Smooth muscle cell (in vitro differentiated cells): ENCODE measurements around the gene NOTCH3. TPM values are rescaled to one million over a fixed set of nuclear protein-coding genes. Genes with fewer than 3 reads are reported as not detected.

Experiments used
- microRNA-seq: library from miRNA; unstranded; fragments of <30 nt; microRNA quantifications from one replicate; pipeline ENCODE4, GENCODE V29; 2016; ENCODE audit warnings: borderline number of aligned reads
- polyA plus RNA-seq: library from polyadenylated mRNA; unstranded; fragments of >200 nt; fragmentation: Nextera tagmentation; extraction: Ambion mirVana; gene quantifications from 2 replicates; pipeline ENCODE4 v1.2.1, GENCODE V29; 2016
- small RNA-seq: library from RNA; depleted of rRNA; stranded (forward); fragments of <200 nt; gene quantifications from one replicate; pipeline ENCODE3, GENCODE V24; 2014
- total RNA-seq: library from RNA; depleted of rRNA; stranded (reverse); fragments of >200 nt; gene quantifications from 2 replicates; pipeline ENCODE4 v1.2.3, GENCODE V29; 2014

NOTCH3 gene
- total and polyA plus RNA-seq, 2 experiments from 2014 or later: 72.0 to 92.5 TPM

Small RNA genes lying within 50 kb of the gene (microRNA-seq; reads per million reads assigned to microRNA genes)
- 6.4 reads per million, percentile 4 among the genes with 10 or more reads in this experiment for gene MIR6795

Small RNA genes lying within 50 kb of the gene (small RNA-seq; reads per million reads assigned to genes)
- not detected for gene MIR6795
- gene RNU6-782P: not detected

Other genes starting within 250 kb of the NOTCH3 start
- gene SLC1A6, start 221.1 kb downstream of the NOTCH3 start, total RNA-seq: 16.2 and 20.9 TPM in 2 replicates
- gene SLC1A6, start 221.1 kb downstream of the NOTCH3 start, polyA plus RNA-seq: 2.4 and 35.9 TPM in 2 replicates
- not detected in 2 replicates for gene CASP14, start 151.5 kb downstream of the NOTCH3 start, total RNA-seq
- gene CASP14, start 151.5 kb downstream of the NOTCH3 start, polyA plus RNA-seq: not detected in 2 replicates
- not detected in 2 replicates for gene OR1I1, start 118.8 kb downstream of the NOTCH3 start, total RNA-seq
- gene OR1I1, start 118.8 kb downstream of the NOTCH3 start, polyA plus RNA-seq: not detected in 2 replicates
- 27.6 and 39.3 TPM in 2 replicates for gene SYDE1, start 93.6 kb downstream of the NOTCH3 start, total RNA-seq
- gene SYDE1, start 93.6 kb downstream of the NOTCH3 start, polyA plus RNA-seq: 42.2 and 51.6 TPM in 2 replicates
- 3.6 and 4.0 TPM in 2 replicates for gene EPHX3, start 31.5 kb upstream of the NOTCH3 start, total RNA-seq
- 3.1 and 10.3 TPM in 2 replicates for gene EPHX3, start 31.5 kb upstream of the NOTCH3 start, polyA plus RNA-seq
- gene BRD4, start 131.5 kb upstream of the NOTCH3 start, total RNA-seq: 16.1 and 24.1 TPM in 2 replicates
- gene BRD4, start 131.5 kb upstream of the NOTCH3 start, polyA plus RNA-seq: 102 and 105 TPM in 2 replicates
- 12.0 and 24.2 TPM in 2 replicates for gene AKAP8, start 178.8 kb upstream of the NOTCH3 start, total RNA-seq
- 19.1 and 27.3 TPM in 2 replicates for gene AKAP8, start 178.8 kb upstream of the NOTCH3 start, polyA plus RNA-seq
- gene AKAP8L, start 218.0 kb upstream of the NOTCH3 start, total RNA-seq: 61.9 and 92.0 TPM in 2 replicates
- 93.9 and 105 TPM in 2 replicates for gene AKAP8L, start 218.0 kb upstream of the NOTCH3 start, polyA plus RNA-seq
- gene WIZ, start 249.0 kb upstream of the NOTCH3 start, total RNA-seq: 13.5 and 23.1 TPM in 2 replicates
- gene WIZ, start 249.0 kb upstream of the NOTCH3 start, polyA plus RNA-seq: 40.5 and 41.5 TPM in 2 replicates